ENCODE results near the gene SCGB1C1.
"Not testable (repeated sequence)": the region's sequence is repeated elsewhere in the genome, so short reads cannot be mapped to it uniquely, and the experiment has no call there.

SCGB1C1 gene

GRCh38 chr11:218815-219593, 26.1 kb downstream of the SCGB1C1 start:
- H3K36me3 Mint-ChIP-seq = peaks cover 22% of the 10 kb centered on the region
- no peaks in the 10 kb centered on the region for H3K27me3 Mint-ChIP-seq
- no peak overlapping the region for H3K4me3 Mint-ChIP-seq
- no peak overlapping the region for H3K27ac Mint-ChIP-seq
- ATAC-seq (ENCODE audit: low read depth) (no peak), DNase-seq (ENCODE audit: low spot score in 2 of 2) (no peak)
- H3K9me3 Mint-ChIP-seq = no peaks in the 10 kb centered on the region
- H3K4me1 Mint-ChIP-seq = peaks cover 3% of the 10 kb centered on the region

GRCh38 chr11:220641-221215, 27.9 kb downstream of the SCGB1C1 start:
- H3K27ac Mint-ChIP-seq; H3K9me3 Mint-ChIP-seq; H3K27me3 Mint-ChIP-seq; DNase-seq (ENCODE audit: low spot score in 2 of 2); H3K4me1 Mint-ChIP-seq; ATAC-seq (ENCODE audit: low read depth); H3K4me3 Mint-ChIP-seq: not testable (repeated sequence)
- H3K36me3 Mint-ChIP-seq = peaks cover 17% of the 10 kb centered on the region

- Mint-ChIP-seq H3K9me3 (no peaks in the 10 kb centered on the region), H3K27me3 (no peaks in the 10 kb centered on the region), H3K4me3 (no peak overlapping the region), H3K4me1 (peaks cover 10% of the 10 kb centered on the region), H3K36me3 (peaks cover 17% of the 10 kb centered on the region), H3K27ac (no peak overlapping the region)
- ATAC-seq (ENCODE audit: low read depth) (no peak), DNase-seq (ENCODE audit: low spot score in 2 of 2) (no peak)
These were observed 28.7 kb downstream of the SCGB1C1 start for GRCh38 chr11:221539-221938.

- DNase-seq (ENCODE audit: low spot score in 2 of 2) = no peak
- Mint-ChIP-seq H3K36me3 (peaks cover 17% of the 10 kb centered on the region), H3K27me3 (no peaks in the 10 kb centered on the region), H3K4me3 (no peak overlapping the region), H3K4me1 (peaks cover 10% of the 10 kb centered on the region), H3K27ac (no peak overlapping the region), H3K9me3 (no peaks in the 10 kb centered on the region)
- ATAC-seq (ENCODE audit: low read depth) = no peak
These were observed 29.3 kb downstream of the SCGB1C1 start for GRCh38 chr11:221998-222789.

GRCh38 chr11:223026-223789, 30.3 kb downstream of the SCGB1C1 start:
- Mint-ChIP-seq H3K27ac (no peak overlapping the region), H3K9me3 (no peaks in the 10 kb centered on the region), H3K36me3 (peaks cover 18% of the 10 kb centered on the region), H3K27me3 (no peaks in the 10 kb centered on the region), H3K4me1 (peaks cover 8% of the 10 kb centered on the region), H3K4me3 (no peak overlapping the region)
- DNase-seq (ENCODE audit: low spot score in 2 of 2) (no peak), ATAC-seq (ENCODE audit: low read depth) (no peak)

GRCh38 chr11:223884-224283, 31.0 kb downstream of the SCGB1C1 start:
- Mint-ChIP-seq H3K36me3 (peaks cover 23% of the 10 kb centered on the region), H3K4me3 (no peak overlapping the region), H3K27ac (no peak overlapping the region), H3K27me3 (no peaks in the 10 kb centered on the region), H3K9me3 (no peaks in the 10 kb centered on the region), H3K4me1 (peaks cover 8% of the 10 kb centered on the region)
- DNase-seq (ENCODE audit: low spot score in 2 of 2) (no peak), ATAC-seq (ENCODE audit: low read depth) (no peak)

- ATAC-seq (ENCODE audit: low read depth) = no peak
- no peak overlapping the region for H3K27ac Mint-ChIP-seq
- no peaks in the 10 kb centered on the region for H3K9me3 Mint-ChIP-seq
- no peak overlapping the region for H3K4me3 Mint-ChIP-seq
- no peaks in the 10 kb centered on the region for H3K27me3 Mint-ChIP-seq
- DNase-seq (ENCODE audit: low spot score in 2 of 2) = no peak
- peaks cover 19% of the 10 kb centered on the region for H3K36me3 Mint-ChIP-seq
- peaks cover 8% of the 10 kb centered on the region for H3K4me1 Mint-ChIP-seq
These were observed 31.5 kb downstream of the SCGB1C1 start for GRCh38 chr11:224424-224823.

- DNase-seq (ENCODE audit: low spot score in 2 of 2) (no peak), ATAC-seq (ENCODE audit: low read depth) (peak; percentile 76)
- Mint-ChIP-seq H3K27ac (peak overlapping the region; percentile 53), H3K9me3 (no peaks in the 10 kb centered on the region), H3K36me3 (peaks cover 20% of the 10 kb centered on the region), H3K4me3 (peak overlapping the region; percentile 19), H3K4me1 (peaks cover 8% of the 10 kb centered on the region), H3K27me3 (no peaks in the 10 kb centered on the region)
These were observed 33.0 kb downstream of the SCGB1C1 start for GRCh38 chr11:225734-226453.

GRCh38 chr11:227824-228379, 35.0 kb downstream of the SCGB1C1 start:
- Mint-ChIP-seq H3K36me3 (peaks cover 13% of the 10 kb centered on the region), H3K27ac (no peak overlapping the region), H3K27me3 (no peaks in the 10 kb centered on the region), H3K4me3 (no peak overlapping the region), H3K4me1 (peaks cover 8% of the 10 kb centered on the region), H3K9me3 (no peaks in the 10 kb centered on the region)
- DNase-seq (ENCODE audit: low spot score in 2 of 2) (no peak), ATAC-seq (ENCODE audit: low read depth) (no peak)

- Mint-ChIP-seq H3K4me1 (peaks cover 13% of the 10 kb centered on the region), H3K36me3 (peaks cover 7% of the 10 kb centered on the region), H3K27me3 (no peaks in the 10 kb centered on the region), H3K9me3 (no peaks in the 10 kb centered on the region), H3K4me3 (no peak overlapping the region), H3K27ac (no peak overlapping the region)
- no peak for DNase-seq (ENCODE audit: low spot score in 2 of 2)
- ATAC-seq (ENCODE audit: low read depth) = no peak
These were observed 37.6 kb downstream of the SCGB1C1 start for GRCh38 chr11:230431-230830.

GRCh38 chr11:232783-233565, 40.1 kb downstream of the SCGB1C1 start:
- Mint-ChIP-seq H3K27me3 (no peaks in the 10 kb centered on the region), H3K4me1 (peaks cover 10% of the 10 kb centered on the region), H3K4me3 (no peak overlapping the region), H3K36me3 (peaks cover 7% of the 10 kb centered on the region), H3K9me3 (no peaks in the 10 kb centered on the region), H3K27ac (no peak overlapping the region)
- ATAC-seq (ENCODE audit: low read depth) (no peak), DNase-seq (ENCODE audit: low spot score in 2 of 2) (no peak)

- DNase-seq (ENCODE audit: low spot score in 2 of 2) = no peak
- Mint-ChIP-seq H3K27ac (no peak overlapping the region), H3K36me3 (no peaks in the 10 kb centered on the region), H3K4me3 (peak overlapping the region; percentile 93), H3K27me3 (no peaks in the 10 kb centered on the region), H3K4me1 (peaks cover 13% of the 10 kb centered on the region), H3K9me3 (no peaks in the 10 kb centered on the region)
- ATAC-seq (ENCODE audit: low read depth) = no peak
These were observed 42.3 kb downstream of the SCGB1C1 start for GRCh38 chr11:235180-235579.
